Measurements from ENCODE around the gene DHTKD1. TPM values are rescaled to one million over a fixed set of nuclear protein-coding genes. Genes with fewer than 3 reads are reported as not detected.

Gene DHTKD1
- total RNA-seq, 1 experiment from 2014 or later: 32.4 TPM

GRCh38 chr10:12031404-12031803 lies 37.4 kb upstream of the DHTKD1 start:
- H3K4me3 ChIP-seq (ENCODE audit: low read depth, low read length, poor library complexity, severe bottlenecking): no peak overlapping the region
- H3K27me3 ChIP-seq (replicated peaks; ENCODE audit: insufficient read depth, low read depth, low read length, poor library complexity): no peaks in the 10 kb centered on the region
- H3K36me3 ChIP-seq (ENCODE audit: insufficient read depth, low read length, poor library complexity, severe bottlenecking): peaks cover 56% of the 10 kb centered on the region
- H3K9me3 ChIP-seq (ENCODE audit: low read depth, low read length, poor library complexity, severe bottlenecking): no peaks in the 10 kb centered on the region
- intact Hi-C loops (cut with micrococcal nuclease; ENCODE audit: unreplicated experiment): no loop called here
- ChIA-PET POLR2A (ENCODE audit: low non-redundant PET) (no interaction called here), CTCF (no interaction called here)
- no peak for TF ChIP-seq EZH2 (IDR thresholded peaks at IDR 0.05; ENCODE audit: borderline replicate concordance, low read depth, low read length, poor library complexity, severe bottlenecking)
- TF ChIP-seq, protein P1, sequence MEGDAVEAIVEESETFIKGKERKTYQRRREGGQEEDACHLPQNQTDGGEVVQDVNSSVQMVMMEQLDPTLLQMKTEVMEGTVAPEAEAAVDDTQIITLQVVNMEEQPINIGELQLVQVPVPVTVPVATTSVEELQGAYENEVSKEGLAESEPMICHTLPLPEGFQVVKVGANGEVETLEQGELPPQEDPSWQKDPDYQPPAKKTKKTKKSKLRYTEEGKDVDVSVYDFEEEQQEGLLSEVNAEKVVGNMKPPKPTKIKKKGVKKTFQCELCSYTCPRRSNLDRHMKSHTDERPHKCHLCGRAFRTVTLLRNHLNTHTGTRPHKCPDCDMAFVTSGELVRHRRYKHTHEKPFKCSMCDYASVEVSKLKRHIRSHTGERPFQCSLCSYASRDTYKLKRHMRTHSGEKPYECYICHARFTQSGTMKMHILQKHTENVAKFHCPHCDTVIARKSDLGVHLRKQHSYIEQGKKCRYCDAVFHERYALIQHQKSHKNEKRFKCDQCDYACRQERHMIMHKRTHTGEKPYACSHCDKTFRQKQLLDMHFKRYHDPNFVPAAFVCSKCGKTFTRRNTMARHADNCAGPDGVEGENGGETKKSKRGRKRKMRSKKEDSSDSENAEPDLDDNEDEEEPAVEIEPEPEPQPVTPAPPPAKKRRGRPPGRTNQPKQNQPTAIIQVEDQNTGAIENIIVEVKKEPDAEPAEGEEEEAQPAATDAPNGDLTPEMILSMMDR (conservative IDR thresholded peaks at IDR 0.05; ENCODE audit: low read depth, low read length): no peak
- no peaks in the 10 kb centered on the region for H3K4me1 ChIP-seq (ENCODE audit: insufficient read depth, low read length, poor library complexity, severe bottlenecking)
- no peak overlapping the region for H3K27ac ChIP-seq (ENCODE audit: low read depth, low read length, poor library complexity, severe bottlenecking)
- no peak for DNase-seq (ENCODE audit: low spot score)
- no TSS peak for BruUV-seq (replicated peaks)

DNA sequence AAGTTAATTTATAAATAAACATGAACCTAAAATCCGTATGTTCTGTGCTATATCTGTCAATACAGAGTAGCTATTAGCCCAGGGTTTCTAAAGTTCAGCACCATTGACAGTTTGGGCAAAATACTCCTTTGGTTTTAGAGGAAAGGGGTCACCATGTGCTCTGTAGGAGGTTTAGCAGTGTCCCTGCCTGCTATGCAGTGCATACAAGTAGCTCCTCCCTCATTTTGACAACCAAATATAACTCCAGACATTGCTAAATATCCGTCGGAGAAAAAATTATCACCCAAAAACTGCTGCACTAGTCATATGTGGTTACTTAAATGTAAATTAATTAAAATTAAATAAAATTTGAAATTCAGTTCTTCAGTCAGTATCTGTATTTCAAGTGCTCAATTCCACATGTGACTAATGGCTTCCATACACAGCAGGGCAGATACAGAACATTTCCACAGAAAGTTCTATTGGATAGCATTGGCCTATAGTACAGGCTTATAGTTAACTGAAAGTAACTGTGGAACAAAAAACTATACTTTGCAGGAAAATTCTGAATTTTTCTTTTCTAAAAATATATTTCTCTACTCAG lies 32.6 kb upstream of the DHTKD1 start:
- H3K4me3 ChIP-seq (ENCODE audit: low read depth, low read length, poor library complexity, severe bottlenecking): no peak overlapping the region
- H3K27me3 ChIP-seq (replicated peaks; ENCODE audit: insufficient read depth, low read depth, low read length, poor library complexity): no peaks in the 10 kb centered on the region
- peaks cover 30% of the 10 kb centered on the region for H3K36me3 ChIP-seq (ENCODE audit: insufficient read depth, low read length, poor library complexity, severe bottlenecking)
- TF ChIP-seq, protein P1 (conservative IDR thresholded peaks at IDR 0.05; ENCODE audit: low read depth, low read length): no peak
- TF ChIP-seq EZH2 (IDR thresholded peaks at IDR 0.05; ENCODE audit: borderline replicate concordance, low read depth, low read length, poor library complexity, severe bottlenecking): no peak
- BruUV-seq (replicated peaks): no TSS peak
- no peaks in the 10 kb centered on the region for H3K9me3 ChIP-seq (ENCODE audit: low read depth, low read length, poor library complexity, severe bottlenecking)
- H3K4me1 ChIP-seq (ENCODE audit: insufficient read depth, low read length, poor library complexity, severe bottlenecking): peaks cover 8% of the 10 kb centered on the region
- ChIA-PET CTCF (no interaction called here), POLR2A (ENCODE audit: low non-redundant PET) (no interaction called here)
- no peak for DNase-seq (ENCODE audit: low spot score)
- H3K27ac ChIP-seq (ENCODE audit: low read depth, low read length, poor library complexity, severe bottlenecking): no peak overlapping the region
- intact Hi-C loops (cut with micrococcal nuclease; ENCODE audit: unreplicated experiment): no loop called here

GRCh38 chr10:12041766-12042408 lies 26.9 kb upstream of the DHTKD1 start:
- Histone ChIP-seq H3K4me3 (ENCODE audit: low read depth, low read length, poor library complexity, severe bottlenecking) (peak overlapping the region; percentile 99), H3K36me3 (ENCODE audit: insufficient read depth, low read length, poor library complexity, severe bottlenecking) (no peaks in the 10 kb centered on the region), H3K4me1 (ENCODE audit: insufficient read depth, low read length, poor library complexity, severe bottlenecking) (peaks cover 14% of the 10 kb centered on the region), H3K27ac (ENCODE audit: low read depth, low read length, poor library complexity, severe bottlenecking) (peak overlapping the region; percentile 100), H3K9me3 (ENCODE audit: low read depth, low read length, poor library complexity, severe bottlenecking) (no peaks in the 10 kb centered on the region), H3K27me3 (replicated peaks; ENCODE audit: insufficient read depth, low read depth, low read length, poor library complexity) (no peaks in the 10 kb centered on the region)
- no TSS peak for BruUV-seq (replicated peaks)
- CTCF ChIA-PET: no interaction called here
- TF ChIP-seq, protein P1 (conservative IDR thresholded peaks at IDR 0.05; ENCODE audit: low read depth, low read length): no peak
- no peak for TF ChIP-seq EZH2 (IDR thresholded peaks at IDR 0.05; ENCODE audit: borderline replicate concordance, low read depth, low read length, poor library complexity, severe bottlenecking)
- DNase-seq (ENCODE audit: low spot score): peak; percentile 15
- POLR2A ChIA-PET (ENCODE audit: low non-redundant PET): interaction anchor here (0.5 kb wide), 1 partner anchor 9 kb away, joined by 3 read pairs; no protein-coding TSS in a partner anchor
- intact Hi-C loops (cut with micrococcal nuclease; ENCODE audit: unreplicated experiment): no loop called here
